KOPT-K1 (cell line): Measurements from ENCODE around the gene TACR3.
"Not testable (repeated sequence)": the region's sequence is repeated elsewhere in the genome, so short reads cannot be mapped to it uniquely, and the experiment has no call there.

ENCODE experiments used
- H3K27ac ChIP-seq: fragments of 200-600 bp; sonication (generic); 2 replicates; pipeline ENCODE4 v1.5.1; 2016; ENCODE audit warnings: antibody characterized with exemption, mild to moderate bottlenecking, low read depth, low read length; ENCODE audit not compliant: poor library complexity, severe bottlenecking
- H3K36me3 ChIP-seq: fragments of 200-600 bp; sonication (generic); 2 replicates; pipeline ENCODE4 v1.5.1; 2017; ENCODE audit warnings: antibody characterized with exemption, mild to moderate bottlenecking, low read length, moderate library complexity; ENCODE audit not compliant: insufficient read depth
- H3K9me3 ChIP-seq: fragments of 200-600 bp; sonication (generic); 2 replicates; pipeline ENCODE4 v1.5.1; 2017; ENCODE audit warnings: antibody characterized with exemption, low read length, mild to moderate bottlenecking; ENCODE audit not compliant: insufficient read depth, poor library complexity, severe bottlenecking

TACR3 gene

GRCh38 chr4:103719830-103720207, at the start of gene TACR3:
TSS of gene TACR3 (minus strand) at chr4:103719985. CDS start at chr4:103719675, 310 bp downstream.
- no peak within 1 kb of the TSS for H3K27ac ChIP-seq
- no peaks in the 10 kb centered on the region for H3K9me3 ChIP-seq
- no peaks in the 10 kb centered on the region for H3K36me3 ChIP-seq

GRCh38 chr4:103757631-103758030, 37.8 kb upstream of the TACR3 start:
- H3K36me3 ChIP-seq, result no peaks in the 10 kb centered on the region
- H3K27ac ChIP-seq, result no peak overlapping the region
- H3K9me3 ChIP-seq, result no peaks in the 10 kb centered on the region

- no peaks in the 10 kb centered on the region for H3K9me3 ChIP-seq
- no peaks in the 10 kb centered on the region for H3K36me3 ChIP-seq
- no peak overlapping the region for H3K27ac ChIP-seq
Measured at GRCh38 chr4:103756741-103757140, 37.0 kb upstream of the TACR3 start.

GRCh38 chr4:103754844-103755243, 35.1 kb upstream of the TACR3 start:
- Histone ChIP-seq H3K9me3 (no peaks in the 10 kb centered on the region), H3K27ac (no peak overlapping the region), H3K36me3 (no peaks in the 10 kb centered on the region)

- Histone ChIP-seq H3K9me3 (no peaks in the 10 kb centered on the region), H3K36me3 (no peaks in the 10 kb centered on the region), H3K27ac (no peak overlapping the region)
Measured at GRCh38 chr4:103753868-103754653, 34.3 kb upstream of the TACR3 start.

GRCh38 chr4:103723150-103723549, 3.4 kb upstream of the TACR3 start:
- not testable (repeated sequence) for H3K36me3 ChIP-seq, H3K27ac ChIP-seq, H3K9me3 ChIP-seq

- no peak overlapping the region for H3K27ac ChIP-seq
- no peaks in the 10 kb centered on the region for H3K36me3 ChIP-seq
- H3K9me3 ChIP-seq, result no peaks in the 10 kb centered on the region
Measured at GRCh38 chr4:103721251-103721650, 1.5 kb upstream of the TACR3 start.

GRCh38 chr4:103720661-103721060, 876 bp upstream of the TACR3 start:
- Histone ChIP-seq H3K9me3 (no peaks in the 10 kb centered on the region), H3K27ac (no peak overlapping the region), H3K36me3 (no peaks in the 10 kb centered on the region)

GRCh38 chr4:103719105-103719829, 518 bp downstream of the TACR3 start:
- H3K27ac ChIP-seq, result no peak overlapping the region
- H3K36me3 ChIP-seq, result no peaks in the 10 kb centered on the region

GRCh38 chr4:103692615-103693014, 27.2 kb downstream of the TACR3 start:
- no peaks in the 10 kb centered on the region for H3K9me3 ChIP-seq
- H3K36me3 ChIP-seq, result no peaks in the 10 kb centered on the region
- H3K27ac ChIP-seq, result no peak overlapping the region

More at GRCh38 chr4:103719105-103719829, 518 bp downstream of the TACR3 start:
- no peaks in the 10 kb centered on the region for H3K9me3 ChIP-seq

GRCh38 chr4:103673983-103674382, 45.8 kb downstream of the TACR3 start:
- Histone ChIP-seq H3K9me3 (no peaks in the 10 kb centered on the region), H3K27ac (no peak overlapping the region), H3K36me3 (no peaks in the 10 kb centered on the region)

GRCh38 chr4:103666764-103667163, 53.0 kb downstream of the TACR3 start:
- H3K27ac ChIP-seq, H3K9me3 ChIP-seq: not testable (repeated sequence)

GRCh38 chr4:103664436-103665075, 55.2 kb downstream of the TACR3 start:
- H3K36me3 ChIP-seq, result no peaks in the 10 kb centered on the region
- H3K27ac ChIP-seq, result no peak overlapping the region
- H3K9me3 ChIP-seq, result no peaks in the 10 kb centered on the region

More at GRCh38 chr4:103666764-103667163, 53.0 kb downstream of the TACR3 start:
- H3K36me3 ChIP-seq, result not testable (repeated sequence)

GRCh38 chr4:103648541-103648940, 71.2 kb downstream of the TACR3 start:
- Histone ChIP-seq H3K27ac (no peak overlapping the region), H3K9me3 (no peaks in the 10 kb centered on the region), H3K36me3 (no peaks in the 10 kb centered on the region)

GRCh38 chr4:103645991-103646390, 73.8 kb downstream of the TACR3 start:
- no peaks in the 10 kb centered on the region for H3K9me3 ChIP-seq
- no peaks in the 10 kb centered on the region for H3K36me3 ChIP-seq
- no peak overlapping the region for H3K27ac ChIP-seq
